Peyer's patch (tissue), 4 donors: ENCODE results near the gene SEMA5A. TPM values are rescaled to one million over a fixed set of nuclear protein-coding genes. Genes with fewer than 3 reads are reported as not detected.

Experiments used
- DNase-seq, 3 donors: peaks; one replicate each; pipeline ENCODE4 v3.0.0-alpha.2; 2017 to 2019
- H3K27ac ChIP-seq, 4 donors: fragments of 200-600 bp; sonication (generic); one replicate each; pipeline ENCODE4 v1.5.1; 2016 to 2019
- H3K27me3 ChIP-seq, 2 donors: fragments of 200-600 bp; sonication (generic); one replicate each; pipeline ENCODE4 v1.5.1; 2019
- H3K36me3 ChIP-seq, 3 donors: fragments of 200-600 bp; sonication (generic); one replicate each; pipeline ENCODE4 v1.5.1; 2016 to 2019
- H3K4me1 ChIP-seq, 4 donors: fragments of 200-600 bp; sonication (generic); one replicate each; pipeline ENCODE4 v1.5.1; 2016 to 2019
- H3K4me3 ChIP-seq, 4 donors: fragments of 200-600 bp; sonication (generic); 1 replicate in 3 of 4; 2 replicates in 1 of 4; pipeline ENCODE4 v1.5.1; 2016 to 2019; ENCODE audit warnings: mild to moderate bottlenecking in 1 of 4
- H3K9me3 ChIP-seq, 4 donors: fragments of 200-600 bp; sonication (generic); one replicate each; pipeline ENCODE4 v1.5.1; 2016 to 2019; ENCODE audit warnings: mild to moderate bottlenecking in 1 of 4
- POLR2A ChIP-seq, 2 donors: fragments of 450-650 bp; IDR thresholded peaks; one replicate each; pipeline ENCODE4 v1.5.1; 2017; ENCODE audit warnings: antibody characterized with exemption in 2 of 2, mild to moderate bottlenecking in 2 of 2, moderate library complexity in 2 of 2
- total RNA-seq, 4 donors: library from RNA; depleted of rRNA; stranded (reverse); fragments of >200 nt; gene quantifications; one replicate each; pipeline ENCODE4 v1.1.0, GENCODE V29; 2016
- TF ChIP-seq, protein P1 (sequence below), 6 experiments: fragments of 450-650 bp in 4 of 6; fragments of 200-600 bp in 2 of 6; sonication (generic) in 1 of 6; IDR thresholded peaks; one replicate each; pipeline ENCODE4 v1.5.1; 2017 to 2019; ENCODE audit warnings: antibody characterized with exemption in 6 of 6, mild to moderate bottlenecking in 3 of 6, moderate library complexity in 1 of 6

Gene SEMA5A
- total RNA-seq, 4 donors from 2014 or later, result 11.6 to 22.5 (median 18.2) TPM

DNA sequence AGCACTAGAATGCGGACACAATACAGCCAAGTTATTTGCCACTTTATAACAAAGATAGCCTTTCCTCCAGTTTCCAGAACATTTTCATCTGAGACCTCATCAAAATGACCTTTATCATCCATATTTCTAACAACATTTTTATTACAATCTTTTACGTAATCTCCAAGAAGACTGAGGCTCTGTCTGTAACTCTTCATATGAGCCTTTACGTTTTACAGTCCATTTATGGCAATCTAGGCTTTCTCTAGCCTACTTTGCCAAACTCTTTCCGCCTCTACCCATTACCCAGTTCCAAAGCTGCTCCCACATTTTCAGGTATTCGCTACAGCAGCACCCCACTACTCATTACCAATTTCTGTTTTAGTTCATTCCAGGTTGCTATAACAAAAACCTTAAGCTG, 8.2 kb upstream of the SEMA5A start:
- Histone ChIP-seq H3K27me3 (no peaks in the 10 kb centered on the region), H3K9me3 (no peaks in the 10 kb centered on the region), H3K4me1 (peaks cover 0 to 6% (median 2%) of the 10 kb centered on the region in 4 donors), H3K27ac (peak overlapping the region in 3 of 4 donors; percentile 8 to 87 (median 77)), H3K36me3 (peaks cover 0 to 23% (median 0%) of the 10 kb centered on the region in 3 donors), H3K4me3 (peak overlapping the region in 1 of 4 donors; percentile 5)
- DNase-seq, result no peak
- TF ChIP-seq, protein P1, sequence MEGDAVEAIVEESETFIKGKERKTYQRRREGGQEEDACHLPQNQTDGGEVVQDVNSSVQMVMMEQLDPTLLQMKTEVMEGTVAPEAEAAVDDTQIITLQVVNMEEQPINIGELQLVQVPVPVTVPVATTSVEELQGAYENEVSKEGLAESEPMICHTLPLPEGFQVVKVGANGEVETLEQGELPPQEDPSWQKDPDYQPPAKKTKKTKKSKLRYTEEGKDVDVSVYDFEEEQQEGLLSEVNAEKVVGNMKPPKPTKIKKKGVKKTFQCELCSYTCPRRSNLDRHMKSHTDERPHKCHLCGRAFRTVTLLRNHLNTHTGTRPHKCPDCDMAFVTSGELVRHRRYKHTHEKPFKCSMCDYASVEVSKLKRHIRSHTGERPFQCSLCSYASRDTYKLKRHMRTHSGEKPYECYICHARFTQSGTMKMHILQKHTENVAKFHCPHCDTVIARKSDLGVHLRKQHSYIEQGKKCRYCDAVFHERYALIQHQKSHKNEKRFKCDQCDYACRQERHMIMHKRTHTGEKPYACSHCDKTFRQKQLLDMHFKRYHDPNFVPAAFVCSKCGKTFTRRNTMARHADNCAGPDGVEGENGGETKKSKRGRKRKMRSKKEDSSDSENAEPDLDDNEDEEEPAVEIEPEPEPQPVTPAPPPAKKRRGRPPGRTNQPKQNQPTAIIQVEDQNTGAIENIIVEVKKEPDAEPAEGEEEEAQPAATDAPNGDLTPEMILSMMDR (IDR thresholded peaks at IDR 0.05), result no peak
- no peak for TF ChIP-seq POLR2A (IDR thresholded peaks at IDR 0.05)

DNA sequence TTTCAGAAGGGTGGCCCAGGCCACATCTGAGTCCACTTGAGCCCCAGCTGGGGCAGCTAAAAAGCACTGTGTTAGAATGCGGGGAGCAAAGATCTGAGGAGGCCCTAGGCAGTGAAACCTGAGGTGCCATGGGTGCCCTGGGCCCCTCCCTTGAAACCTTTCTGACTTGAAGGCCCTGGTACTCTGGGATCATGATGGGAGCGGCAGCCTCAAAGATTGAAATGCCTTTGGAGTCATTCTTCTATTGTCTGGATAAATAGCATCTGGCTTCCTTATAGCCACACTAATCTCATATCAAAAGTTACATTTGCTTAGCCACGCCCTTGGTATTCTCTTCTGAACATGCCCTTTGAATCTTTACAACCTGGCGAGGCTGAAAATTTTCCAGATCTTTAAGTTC, 7.7 kb upstream of the SEMA5A start:
- peak in 2 of 3 donors; percentile 76 to 78 for DNase-seq
- Histone ChIP-seq H3K36me3 (peaks cover 0 to 25% (median 0%) of the 10 kb centered on the region in 3 donors), H3K9me3 (no peaks in the 10 kb centered on the region), H3K4me1 (peaks cover 0 to 6% (median 2%) of the 10 kb centered on the region in 4 donors), H3K27ac (peak overlapping the region in 3 of 4 donors; percentile 49 to 87 (median 77)), H3K4me3 (peak overlapping the region in 1 of 4 donors; percentile 5), H3K27me3 (no peaks in the 10 kb centered on the region)
- TF ChIP-seq POLR2A (IDR thresholded peaks at IDR 0.05), result peak in 1 of 2 donors; percentile 33
- TF ChIP-seq, protein P1 (IDR thresholded peaks at IDR 0.05), result no peak

DNA sequence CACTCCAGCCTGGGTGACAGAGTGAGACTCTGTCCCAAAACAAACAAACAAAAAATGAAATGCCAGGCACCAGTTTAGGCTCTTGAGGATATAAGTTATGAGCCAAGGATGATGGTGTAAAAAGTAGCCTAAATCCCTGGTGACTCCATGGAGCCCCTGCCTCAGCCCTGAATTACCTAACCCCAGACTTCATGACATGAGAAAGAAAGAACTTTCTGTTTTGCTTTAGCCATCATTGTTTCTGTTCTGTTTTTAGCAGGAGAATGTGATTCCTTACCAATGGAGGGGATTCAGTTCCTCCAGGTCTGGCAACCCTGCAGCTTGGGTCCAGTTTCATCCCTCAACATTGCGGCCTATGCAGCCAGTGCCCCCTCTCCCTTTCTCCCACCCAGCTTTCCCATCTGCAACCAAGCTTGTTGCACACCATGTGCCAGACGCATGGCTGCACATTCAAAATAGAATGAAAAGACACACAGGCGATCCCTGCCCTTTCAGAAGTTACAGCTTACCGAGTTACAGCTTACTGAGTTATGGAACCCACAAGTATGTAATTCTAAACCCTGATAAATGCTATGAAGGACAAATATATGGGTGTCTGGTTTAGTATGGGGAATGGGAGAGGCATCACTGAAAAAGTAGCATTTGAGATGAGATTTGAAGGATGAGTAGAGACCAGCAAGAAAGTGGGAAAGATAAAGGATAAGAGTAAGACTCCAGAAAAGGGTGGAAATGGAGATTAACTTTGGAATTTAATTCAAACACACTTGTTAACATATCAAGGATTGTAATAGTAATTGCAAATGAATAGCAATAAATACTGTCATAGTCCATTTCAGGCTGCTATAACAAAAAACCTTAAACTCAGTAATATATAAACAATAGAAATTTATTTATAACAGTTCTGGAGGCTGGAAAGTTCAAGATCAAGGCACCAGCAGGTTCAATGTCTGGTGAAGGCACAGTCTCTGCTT, 6.0 kb upstream of the SEMA5A start:
- Histone ChIP-seq H3K27me3 (no peaks in the 10 kb centered on the region), H3K27ac (no peak overlapping the region), H3K9me3 (no peaks in the 10 kb centered on the region), H3K4me3 (no peak overlapping the region), H3K4me1 (peaks cover 0 to 12% (median 2%) of the 10 kb centered on the region in 4 donors), H3K36me3 (peaks cover 0 to 25% (median 0%) of the 10 kb centered on the region in 3 donors)
- no peak for DNase-seq
- TF ChIP-seq, protein P1 (IDR thresholded peaks at IDR 0.05), result no peak
- TF ChIP-seq POLR2A (IDR thresholded peaks at IDR 0.05), result no peak

DNA sequence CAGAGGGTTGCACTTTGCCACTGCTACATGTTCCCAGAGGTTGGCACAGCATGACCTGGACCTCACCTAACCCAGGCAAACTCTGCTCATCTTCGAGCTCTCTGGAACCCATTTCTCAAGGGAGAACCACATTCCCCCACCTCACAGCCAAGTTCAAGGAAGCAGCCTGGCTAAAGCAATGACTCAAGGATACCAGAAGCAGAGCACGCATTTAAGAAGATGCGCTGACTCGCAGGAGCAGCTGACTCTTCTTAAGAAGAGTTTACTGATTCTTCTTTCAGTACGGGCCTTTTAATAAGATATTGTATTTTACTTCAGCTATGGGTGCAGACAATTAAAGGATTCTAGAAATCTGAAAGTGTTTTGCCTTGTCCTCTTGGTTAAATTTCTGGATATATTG, 4.1 kb upstream of the SEMA5A start:
- no peak for TF ChIP-seq POLR2A (IDR thresholded peaks at IDR 0.05)
- TF ChIP-seq, protein P1 (IDR thresholded peaks at IDR 0.05), result no peak

DNA sequence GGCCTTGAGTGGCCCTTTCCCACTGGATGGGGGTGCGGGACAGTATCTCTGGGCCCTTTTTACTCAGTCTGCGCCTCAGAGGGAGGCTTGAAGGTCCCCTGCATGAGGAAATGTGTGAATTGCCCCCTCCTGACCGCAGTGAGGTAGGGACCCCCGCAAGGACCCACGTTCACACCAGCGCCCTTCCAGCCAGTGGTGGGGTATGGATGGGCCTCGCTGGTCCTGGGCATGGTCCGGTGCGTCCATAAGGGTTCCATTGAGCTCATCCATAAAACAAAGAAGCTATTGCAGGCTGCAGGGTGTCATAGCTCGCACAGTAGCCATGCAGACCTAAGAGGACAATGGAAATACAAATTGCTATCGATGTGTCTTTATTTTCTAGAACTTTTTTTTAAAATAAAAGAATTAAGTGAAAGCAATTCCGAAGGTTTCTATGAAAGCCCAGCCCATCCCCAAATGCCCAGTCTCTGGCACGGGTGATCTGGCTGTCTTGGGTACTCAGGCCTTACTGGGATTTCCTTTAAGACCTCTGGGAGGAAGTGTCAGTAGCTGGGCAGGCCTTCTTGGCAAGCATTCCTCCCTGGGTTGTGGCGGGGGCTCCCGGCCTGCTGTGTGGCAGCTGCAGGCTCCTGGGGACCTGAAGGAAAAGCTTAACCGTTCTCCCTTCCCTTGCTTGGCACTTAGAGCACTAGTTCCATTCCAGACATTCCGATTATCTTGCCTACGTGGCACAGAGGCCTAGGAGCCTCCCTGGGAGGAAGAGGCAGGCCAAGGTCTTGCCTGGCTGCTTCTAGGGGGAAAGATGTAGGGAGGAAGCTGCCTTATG, 1.5 kb upstream of the SEMA5A start:
- Histone ChIP-seq H3K27ac (peak overlapping the region; percentile 58 to 93 (median 86)), H3K36me3 (peaks cover 0 to 25% (median 0%) of the 10 kb centered on the region in 3 donors), H3K4me3 (peak overlapping the region; percentile 18 to 84 (median 62)), H3K4me1 (peaks cover 0 to 12% (median 0%) of the 10 kb centered on the region in 4 donors), H3K9me3 (no peaks in the 10 kb centered on the region), H3K27me3 (no peaks in the 10 kb centered on the region)
- TF ChIP-seq, protein P1 (IDR thresholded peaks at IDR 0.05), result no peak
- peak in 1 of 2 donors; percentile 19 for TF ChIP-seq POLR2A (IDR thresholded peaks at IDR 0.05)
- peak in 1 of 3 donors; percentile 60 for DNase-seq

More for the DNA sequence above, 4.1 kb upstream of the SEMA5A start:
- no peak for DNase-seq
- Histone ChIP-seq H3K27me3 (no peaks in the 10 kb centered on the region), H3K4me1 (peaks cover 0 to 12% (median 2%) of the 10 kb centered on the region in 4 donors), H3K36me3 (peaks cover 0 to 25% (median 0%) of the 10 kb centered on the region in 3 donors), H3K4me3 (no peak overlapping the region), H3K9me3 (no peaks in the 10 kb centered on the region), H3K27ac (no peak overlapping the region)
